OCI-LY7 (cell line): ENCODE measurements around the gene SPATA31E1.

Experiments
- EZH2phosphoT487 ChIP-seq: fragments of 200-600 bp; sonication (generic); IDR thresholded peaks from 2 replicates; pipeline ENCODE4 v1.6.1; 2018; ENCODE audit warnings: low read depth, borderline replicate concordance, mild to moderate bottlenecking, mixed run types, antibody characterized with exemption, low read length, moderate library complexity, mixed read lengths
- TF ChIP-seq, protein P1 (sequence below): fragments of 200-600 bp; sonication (generic); conservative IDR thresholded peaks from 2 replicates; pipeline ENCODE4 v1.5.1; 2014; ENCODE audit warnings: mild to moderate bottlenecking, antibody characterized with exemption, low read length, moderate library complexity, mixed read lengths

DNA sequence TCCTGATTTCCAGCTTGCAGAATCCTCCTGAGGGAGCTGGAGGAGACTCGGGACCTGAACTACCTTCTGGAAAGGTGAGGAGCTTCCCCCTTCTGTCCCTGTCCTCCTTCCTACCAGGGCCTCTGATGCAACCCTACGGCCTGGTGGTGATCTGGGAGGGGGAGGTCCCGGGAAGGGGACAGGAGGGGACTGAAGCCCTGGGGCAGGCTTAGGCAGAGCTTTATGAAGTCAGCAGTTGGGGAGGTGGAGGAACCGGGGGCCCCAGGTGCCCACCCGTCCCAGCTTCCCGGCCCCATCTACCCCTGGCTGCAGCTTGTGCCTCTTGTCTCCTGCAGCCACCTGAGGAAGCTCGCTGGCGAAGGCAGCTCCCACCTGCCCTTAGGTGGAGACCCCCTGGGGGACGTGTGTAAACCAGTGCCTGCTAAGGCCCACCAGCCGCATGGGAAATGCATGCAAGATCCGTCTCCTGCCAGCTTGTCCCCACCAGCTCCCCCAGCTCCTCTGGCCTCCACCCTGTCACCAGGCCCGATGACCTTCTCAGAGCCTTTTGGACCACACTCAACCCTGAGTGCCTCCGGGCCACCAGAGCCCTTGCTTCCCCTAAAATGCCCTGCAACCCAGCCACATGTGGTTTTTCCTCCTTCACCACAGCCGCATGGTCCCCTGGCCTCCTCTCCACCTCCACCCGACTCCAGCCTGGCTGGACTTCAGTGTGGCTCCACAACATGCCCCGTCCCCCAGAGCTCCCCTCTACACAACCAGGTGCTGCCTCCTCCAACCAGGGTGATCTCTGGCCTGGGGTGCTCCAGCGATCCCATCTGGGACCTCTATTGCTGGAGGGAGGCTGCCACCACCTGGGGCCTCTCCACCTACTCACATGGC, 2.1 kb downstream of the SPATA31E1 start:
- TF ChIP-seq, protein P1, sequence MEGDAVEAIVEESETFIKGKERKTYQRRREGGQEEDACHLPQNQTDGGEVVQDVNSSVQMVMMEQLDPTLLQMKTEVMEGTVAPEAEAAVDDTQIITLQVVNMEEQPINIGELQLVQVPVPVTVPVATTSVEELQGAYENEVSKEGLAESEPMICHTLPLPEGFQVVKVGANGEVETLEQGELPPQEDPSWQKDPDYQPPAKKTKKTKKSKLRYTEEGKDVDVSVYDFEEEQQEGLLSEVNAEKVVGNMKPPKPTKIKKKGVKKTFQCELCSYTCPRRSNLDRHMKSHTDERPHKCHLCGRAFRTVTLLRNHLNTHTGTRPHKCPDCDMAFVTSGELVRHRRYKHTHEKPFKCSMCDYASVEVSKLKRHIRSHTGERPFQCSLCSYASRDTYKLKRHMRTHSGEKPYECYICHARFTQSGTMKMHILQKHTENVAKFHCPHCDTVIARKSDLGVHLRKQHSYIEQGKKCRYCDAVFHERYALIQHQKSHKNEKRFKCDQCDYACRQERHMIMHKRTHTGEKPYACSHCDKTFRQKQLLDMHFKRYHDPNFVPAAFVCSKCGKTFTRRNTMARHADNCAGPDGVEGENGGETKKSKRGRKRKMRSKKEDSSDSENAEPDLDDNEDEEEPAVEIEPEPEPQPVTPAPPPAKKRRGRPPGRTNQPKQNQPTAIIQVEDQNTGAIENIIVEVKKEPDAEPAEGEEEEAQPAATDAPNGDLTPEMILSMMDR = no peak
- no peak for TF ChIP-seq EZH2phosphoT487
